GM18511 (cell line): Measurements from ENCODE around the gene PPP1R9B.
A peak's percentile ranks its signal among the peaks of the same experiment; 100 is the strongest.

Experiments
- ATAC-seq: cut with Tn5 transposase; IDR thresholded peaks from one replicate; pipeline ENCODE4 v1.9.1; 2021; ENCODE audit warnings: mild to moderate bottlenecking, moderate library complexity; ENCODE audit not compliant: unreplicated experiment

Gene PPP1R9B

GRCh38 chr17:50150354-50151040 is at the start of gene PPP1R9B:
Gene PPP1R9B (minus strand): TSS chr17:50150677. CDS start chr17:50150513, 164 bp downstream.
- no peak for ATAC-seq

- peak; percentile 37 for ATAC-seq
Observed at GRCh38 chr17:50199803-50200456, 49.5 kb upstream of the PPP1R9B start.

- no peak for ATAC-seq
Observed at GRCh38 chr17:50199211-50199802, 48.8 kb upstream of the PPP1R9B start.

GRCh38 chr17:50198026-50198669 is 47.7 kb upstream of the PPP1R9B start:
- ATAC-seq, result no peak

- no peak for ATAC-seq
Observed at GRCh38 chr17:50196826-50197225, 46.3 kb upstream of the PPP1R9B start.

GRCh38 chr17:50196036-50196435 is 45.6 kb upstream of the PPP1R9B start:
- no peak for ATAC-seq

- ATAC-seq, result no peak
Observed at GRCh38 chr17:50194934-50195865, 44.7 kb upstream of the PPP1R9B start.

GRCh38 chr17:50194140-50194933 is 43.9 kb upstream of the PPP1R9B start:
- no peak for ATAC-seq

GRCh38 chr17:50192618-50193291 is 42.3 kb upstream of the PPP1R9B start:
- ATAC-seq, result no peak

- no peak for ATAC-seq
Observed at GRCh38 chr17:50192144-50192617, 41.7 kb upstream of the PPP1R9B start.

- no peak for ATAC-seq
Observed at GRCh38 chr17:50191359-50192143, 41.1 kb upstream of the PPP1R9B start.

- ATAC-seq, result no peak
Observed at GRCh38 chr17:50190603-50191358, 40.3 kb upstream of the PPP1R9B start.

GRCh38 chr17:50190293-50190602 is 39.8 kb upstream of the PPP1R9B start:
- ATAC-seq, result no peak

GRCh38 chr17:50189550-50190292 is 39.2 kb upstream of the PPP1R9B start:
- no peak for ATAC-seq

GRCh38 chr17:50188921-50189549 is 38.6 kb upstream of the PPP1R9B start:
- ATAC-seq, result no peak

- no peak for ATAC-seq
Observed at GRCh38 chr17:50188531-50188920, 38.0 kb upstream of the PPP1R9B start.
